GM23338 (cell line): Measurements from ENCODE around the gene CHST6. TPM values are rescaled to one million over a fixed set of nuclear protein-coding genes. Genes with fewer than 3 reads are reported as not detected.

Source experiments
- ATAC-seq: fragments of 200-7000 bp; cut with Tn5 transposase; 3 replicates; pipeline ENCODE4 v1.9.1; 2020
- DNase-seq: peaks from one replicate; pipeline ENCODE4 v3.0.0-alpha.2; 2015; ENCODE audit warnings: low spot score
- H2AFZ ChIP-seq: fragments of 200-600 bp; sonication (generic); 2 replicates; pipeline ENCODE4 v1.8.0; 2016; ENCODE audit warnings: antibody characterized with exemption, mild to moderate bottlenecking, moderate library complexity
- H3F3A ChIP-seq: fragments of 200-600 bp; sonication (generic); replicated peaks from 2 replicates; pipeline ENCODE4 v1.8.0; 2017; ENCODE audit warnings: antibody characterized with exemption, mixed run types, low read depth
- H3K27ac ChIP-seq: fragments of 200-600 bp; sonication (generic); 2 replicates; pipeline ENCODE4 v1.6.1; 2016; ENCODE audit warnings: low read depth
- H3K27me3 ChIP-seq: fragments of 200-600 bp; sonication (generic); 2 replicates; pipeline ENCODE4 v1.8.0; 2016; ENCODE audit warnings: mild to moderate bottlenecking, mixed run types, moderate library complexity; ENCODE audit not compliant: insufficient read depth
- H3K36me3 ChIP-seq: fragments of 200-600 bp; sonication (generic); 2 replicates; pipeline ENCODE4 v1.8.0; 2016; ENCODE audit warnings: mild to moderate bottlenecking; ENCODE audit not compliant: insufficient read depth
- H3K4me1 ChIP-seq: fragments of 200-600 bp; sonication (generic); 2 replicates; pipeline ENCODE4 v1.8.0; 2016; ENCODE audit warnings: mild to moderate bottlenecking, moderate library complexity; ENCODE audit not compliant: insufficient read depth
- H3K4me2 ChIP-seq: fragments of 200-600 bp; sonication (generic); 2 replicates; pipeline ENCODE4 v1.7.1; 2017; ENCODE audit warnings: mixed run types
- H3K4me3 ChIP-seq: fragments of 200-600 bp; sonication (generic); 2 replicates; pipeline ENCODE4 v1.6.1; 2016; ENCODE audit warnings: mixed run types
- H3K79me2 ChIP-seq: fragments of 200-600 bp; sonication (generic); replicated peaks from 2 replicates; pipeline ENCODE4 v1.8.0; 2017; ENCODE audit warnings: mild to moderate bottlenecking; ENCODE audit not compliant: insufficient read depth
- H3K9me2 ChIP-seq: fragments of 200-600 bp; sonication (generic); 2 replicates; pipeline ENCODE4 v1.8.0; 2017; ENCODE audit not compliant: insufficient read depth
- H4K20me1 ChIP-seq: fragments of 200-600 bp; sonication (generic); replicated peaks from 2 replicates; pipeline ENCODE4 v1.8.0; 2017; ENCODE audit warnings: mild to moderate bottlenecking; ENCODE audit not compliant: insufficient read depth
- H3K27ac Mint-ChIP-seq: 2 replicates; pipeline ENCODE4 v1.8.0; 2020; ENCODE audit warnings: inconsistent platforms, mild to moderate bottlenecking, moderate library complexity, mixed read lengths
- H3K27me3 Mint-ChIP-seq: 3 replicates; pipeline ENCODE4 v1.8.0; 2022; ENCODE audit warnings: low read depth, mild to moderate bottlenecking, moderate library complexity, mixed read lengths, inconsistent platforms; ENCODE audit not compliant: insufficient read depth, poor library complexity
- H3K36me3 Mint-ChIP-seq: 3 replicates; pipeline ENCODE4 v1.8.0; 2021; ENCODE audit warnings: low read depth, mild to moderate bottlenecking, inconsistent platforms, moderate library complexity, mixed read lengths
- H3K4me1 Mint-ChIP-seq: 3 replicates; pipeline ENCODE4 v1.8.0; 2020; ENCODE audit warnings: mild to moderate bottlenecking, inconsistent platforms, mixed read lengths
- H3K4me3 Mint-ChIP-seq: 3 replicates; pipeline ENCODE4 v1.8.0; 2021; ENCODE audit warnings: moderate library complexity, mild to moderate bottlenecking, inconsistent platforms, mixed read lengths
- H3K9me3 Mint-ChIP-seq: 3 replicates; pipeline ENCODE4 v1.8.0; 2020; ENCODE audit warnings: moderate library complexity, mild to moderate bottlenecking, inconsistent platforms, mixed read lengths
- CREB1 ChIP-seq: fragments of 250-450 bp; sonication (Bioruptor Pico); IDR thresholded peaks from 2 replicates; pipeline ENCODE4 v1.5.0; 2020; ENCODE audit warnings: low read depth, mild to moderate bottlenecking, moderate library complexity
- EZH2 ChIP-seq: fragments of 200-600 bp; sonication (generic); IDR thresholded peaks from one replicate; pipeline ENCODE4 v1.8.0; 2017; ENCODE audit warnings: antibody characterized with exemption, mild to moderate bottlenecking, low read depth; ENCODE audit not compliant: unreplicated experiment
- EZH2phosphoT487 ChIP-seq: fragments of 200-600 bp; sonication (generic); IDR thresholded peaks from one replicate; pipeline ENCODE4 v1.8.1; 2018; ENCODE audit warnings: antibody characterized with exemption; ENCODE audit not compliant: unreplicated experiment
- JUNB ChIP-seq: IDR thresholded peaks from one replicate; pipeline ENCODE4 v1.6.1; 2016; ENCODE audit warnings: antibody characterized with exemption; ENCODE audit not compliant: unreplicated experiment
- NANOG ChIP-seq: IDR thresholded peaks from 2 replicates; pipeline ENCODE4 v1.6.1; 2016; ENCODE audit warnings: antibody characterized with exemption, borderline replicate concordance
- POLR2AphosphoS5 ChIP-seq: IDR thresholded peaks from 2 replicates; pipeline ENCODE4 v1.6.1; 2016; ENCODE audit warnings: antibody characterized with exemption, low read depth
- STAT1 ChIP-seq: IDR thresholded peaks from one replicate; pipeline ENCODE4 v1.6.1; 2016; ENCODE audit warnings: antibody characterized with exemption; ENCODE audit not compliant: unreplicated experiment
- ZNF114 ChIP-seq: fragments of 250-450 bp; sonication (Bioruptor Pico); IDR thresholded peaks from 2 replicates; pipeline ENCODE4 v1.5.0; 2020; ENCODE audit warnings: mild to moderate bottlenecking, moderate library complexity
- ZNF331 ChIP-seq: fragments of 250-450 bp; sonication (Bioruptor Pico); IDR thresholded peaks from 2 replicates; pipeline ENCODE4 v1.5.0; 2020; ENCODE audit warnings: low read depth, mild to moderate bottlenecking, moderate library complexity
- polyA plus RNA-seq: library from polyadenylated mRNA; unstranded; fragments of >200 nt; fragmentation: Nextera tagmentation; extraction: Ambion mirVana; gene quantifications from 2 replicates; pipeline ENCODE4 v1.2.1, GENCODE V29; 2016
- total RNA-seq: library from RNA; depleted of rRNA; stranded (reverse); fragments of >200 nt; shearing (Covaris generic); gene quantifications from 2 replicates; pipeline ENCODE4 v1.2.3, GENCODE V29; 2014
- TF ChIP-seq, protein P1 (sequence below): IDR thresholded peaks from 2 replicates; pipeline ENCODE4 v1.6.1; 2016; ENCODE audit warnings: antibody characterized with exemption
- TF ChIP-seq, protein P2 (sequence below): IDR thresholded peaks from one replicate; pipeline ENCODE4 v1.6.1; 2018; ENCODE audit warnings: antibody characterized with exemption; ENCODE audit not compliant: unreplicated experiment
- TF ChIP-seq, protein P3 (sequence below): fragments of 250-450 bp; sonication (Bioruptor Pico); IDR thresholded peaks from 2 replicates; pipeline ENCODE4 v1.5.0; 2020; ENCODE audit warnings: mild to moderate bottlenecking, moderate library complexity
- TF ChIP-seq, protein P4 (sequence below), 2 experiments: fragments of 200-600 bp in 1 of 2; sonication (generic) in 1 of 2; conservative IDR thresholded peaks; 2 replicates each; pipeline versions ENCODE4 v1.5.1 to v1.6.1; 2016 to 2017; ENCODE audit warnings: antibody characterized with exemption in 2 of 2, low read depth in 2 of 2, mild to moderate bottlenecking in 2 of 2, moderate library complexity in 1 of 2

The CHST6 gene
- total and polyA plus RNA-seq, 2 experiments from 2014 or later: 2.7 to 22.2 TPM

DNA sequence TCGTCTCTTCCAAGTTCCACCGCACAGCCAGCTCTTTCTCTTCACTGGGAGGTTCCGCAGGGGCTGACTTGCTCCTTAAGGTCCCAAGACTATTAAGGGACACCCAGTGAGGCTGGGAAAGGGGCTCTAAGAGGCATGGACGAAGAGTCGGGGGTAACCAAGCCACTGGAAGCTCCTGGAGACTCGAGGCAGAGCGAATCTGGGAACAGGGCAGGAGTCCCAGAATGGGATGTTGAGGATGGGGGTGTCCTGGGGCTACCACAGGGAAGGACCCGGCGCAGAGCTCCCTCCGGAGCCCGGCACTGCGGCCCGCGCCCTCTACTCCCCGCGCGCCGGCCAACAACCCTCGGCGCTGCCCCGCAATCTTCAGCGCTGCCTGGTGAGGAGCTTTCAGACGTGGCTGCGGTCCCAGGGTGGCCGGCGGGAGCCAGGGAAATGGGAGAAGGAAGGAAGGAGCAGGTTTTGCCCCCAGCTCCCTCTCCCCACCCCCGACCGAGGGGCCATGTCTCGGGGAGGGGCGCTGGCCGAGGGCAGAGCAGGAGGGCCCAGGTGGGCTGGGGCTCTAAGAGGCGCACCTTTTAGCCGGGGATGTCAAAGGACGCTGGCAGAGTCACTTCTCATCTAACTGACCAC is 40.1 kb upstream of the CHST6 start:
- peak; percentile 62 for DNase-seq
- H3K4me3 Mint-ChIP-seq: no peak overlapping the region

More for the DNA sequence above, 40.1 kb upstream of the CHST6 start:
- H3K9me2 ChIP-seq: no peaks in the 10 kb centered on the region
- H3K27ac Mint-ChIP-seq: no peak overlapping the region
- peak; percentile 86 for ATAC-seq
- 0 out of 2 replicates have a peak, but pooled peaks cover 5% of the 10 kb centered on the region for H3K4me1 ChIP-seq
- H3K4me1 Mint-ChIP-seq: peaks cover 9% of the 10 kb centered on the region; the same call in 1 of the 3 replicates
- TF ChIP-seq, protein P1, sequence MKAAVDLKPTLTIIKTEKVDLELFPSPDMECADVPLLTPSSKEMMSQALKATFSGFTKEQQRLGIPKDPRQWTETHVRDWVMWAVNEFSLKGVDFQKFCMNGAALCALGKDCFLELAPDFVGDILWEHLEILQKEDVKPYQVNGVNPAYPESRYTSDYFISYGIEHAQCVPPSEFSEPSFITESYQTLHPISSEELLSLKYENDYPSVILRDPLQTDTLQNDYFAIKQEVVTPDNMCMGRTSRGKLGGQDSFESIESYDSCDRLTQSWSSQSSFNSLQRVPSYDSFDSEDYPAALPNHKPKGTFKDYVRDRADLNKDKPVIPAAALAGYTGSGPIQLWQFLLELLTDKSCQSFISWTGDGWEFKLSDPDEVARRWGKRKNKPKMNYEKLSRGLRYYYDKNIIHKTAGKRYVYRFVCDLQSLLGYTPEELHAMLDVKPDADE: no peak
- TF ChIP-seq CREB1 (CRISPR knock-in tag) (no peak), ZNF331 (CRISPR knock-in tag) (no peak), STAT1 (no peak), EZH2phosphoT487 (no peak), ZNF114 (CRISPR knock-in tag) (no peak), NANOG (no peak), JUNB (no peak), POLR2AphosphoS5 (no peak), EZH2 (no peak)
- TF ChIP-seq, protein P2, sequence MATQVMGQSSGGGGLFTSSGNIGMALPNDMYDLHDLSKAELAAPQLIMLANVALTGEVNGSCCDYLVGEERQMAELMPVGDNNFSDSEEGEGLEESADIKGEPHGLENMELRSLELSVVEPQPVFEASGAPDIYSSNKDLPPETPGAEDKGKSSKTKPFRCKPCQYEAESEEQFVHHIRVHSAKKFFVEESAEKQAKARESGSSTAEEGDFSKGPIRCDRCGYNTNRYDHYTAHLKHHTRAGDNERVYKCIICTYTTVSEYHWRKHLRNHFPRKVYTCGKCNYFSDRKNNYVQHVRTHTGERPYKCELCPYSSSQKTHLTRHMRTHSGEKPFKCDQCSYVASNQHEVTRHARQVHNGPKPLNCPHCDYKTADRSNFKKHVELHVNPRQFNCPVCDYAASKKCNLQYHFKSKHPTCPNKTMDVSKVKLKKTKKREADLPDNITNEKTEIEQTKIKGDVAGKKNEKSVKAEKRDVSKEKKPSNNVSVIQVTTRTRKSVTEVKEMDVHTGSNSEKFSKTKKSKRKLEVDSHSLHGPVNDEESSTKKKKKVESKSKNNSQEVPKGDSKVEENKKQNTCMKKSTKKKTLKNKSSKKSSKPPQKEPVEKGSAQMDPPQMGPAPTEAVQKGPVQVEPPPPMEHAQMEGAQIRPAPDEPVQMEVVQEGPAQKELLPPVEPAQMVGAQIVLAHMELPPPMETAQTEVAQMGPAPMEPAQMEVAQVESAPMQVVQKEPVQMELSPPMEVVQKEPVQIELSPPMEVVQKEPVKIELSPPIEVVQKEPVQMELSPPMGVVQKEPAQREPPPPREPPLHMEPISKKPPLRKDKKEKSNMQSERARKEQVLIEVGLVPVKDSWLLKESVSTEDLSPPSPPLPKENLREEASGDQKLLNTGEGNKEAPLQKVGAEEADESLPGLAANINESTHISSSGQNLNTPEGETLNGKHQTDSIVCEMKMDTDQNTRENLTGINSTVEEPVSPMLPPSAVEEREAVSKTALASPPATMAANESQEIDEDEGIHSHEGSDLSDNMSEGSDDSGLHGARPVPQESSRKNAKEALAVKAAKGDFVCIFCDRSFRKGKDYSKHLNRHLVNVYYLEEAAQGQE: no peak
- TF ChIP-seq, protein P3, sequence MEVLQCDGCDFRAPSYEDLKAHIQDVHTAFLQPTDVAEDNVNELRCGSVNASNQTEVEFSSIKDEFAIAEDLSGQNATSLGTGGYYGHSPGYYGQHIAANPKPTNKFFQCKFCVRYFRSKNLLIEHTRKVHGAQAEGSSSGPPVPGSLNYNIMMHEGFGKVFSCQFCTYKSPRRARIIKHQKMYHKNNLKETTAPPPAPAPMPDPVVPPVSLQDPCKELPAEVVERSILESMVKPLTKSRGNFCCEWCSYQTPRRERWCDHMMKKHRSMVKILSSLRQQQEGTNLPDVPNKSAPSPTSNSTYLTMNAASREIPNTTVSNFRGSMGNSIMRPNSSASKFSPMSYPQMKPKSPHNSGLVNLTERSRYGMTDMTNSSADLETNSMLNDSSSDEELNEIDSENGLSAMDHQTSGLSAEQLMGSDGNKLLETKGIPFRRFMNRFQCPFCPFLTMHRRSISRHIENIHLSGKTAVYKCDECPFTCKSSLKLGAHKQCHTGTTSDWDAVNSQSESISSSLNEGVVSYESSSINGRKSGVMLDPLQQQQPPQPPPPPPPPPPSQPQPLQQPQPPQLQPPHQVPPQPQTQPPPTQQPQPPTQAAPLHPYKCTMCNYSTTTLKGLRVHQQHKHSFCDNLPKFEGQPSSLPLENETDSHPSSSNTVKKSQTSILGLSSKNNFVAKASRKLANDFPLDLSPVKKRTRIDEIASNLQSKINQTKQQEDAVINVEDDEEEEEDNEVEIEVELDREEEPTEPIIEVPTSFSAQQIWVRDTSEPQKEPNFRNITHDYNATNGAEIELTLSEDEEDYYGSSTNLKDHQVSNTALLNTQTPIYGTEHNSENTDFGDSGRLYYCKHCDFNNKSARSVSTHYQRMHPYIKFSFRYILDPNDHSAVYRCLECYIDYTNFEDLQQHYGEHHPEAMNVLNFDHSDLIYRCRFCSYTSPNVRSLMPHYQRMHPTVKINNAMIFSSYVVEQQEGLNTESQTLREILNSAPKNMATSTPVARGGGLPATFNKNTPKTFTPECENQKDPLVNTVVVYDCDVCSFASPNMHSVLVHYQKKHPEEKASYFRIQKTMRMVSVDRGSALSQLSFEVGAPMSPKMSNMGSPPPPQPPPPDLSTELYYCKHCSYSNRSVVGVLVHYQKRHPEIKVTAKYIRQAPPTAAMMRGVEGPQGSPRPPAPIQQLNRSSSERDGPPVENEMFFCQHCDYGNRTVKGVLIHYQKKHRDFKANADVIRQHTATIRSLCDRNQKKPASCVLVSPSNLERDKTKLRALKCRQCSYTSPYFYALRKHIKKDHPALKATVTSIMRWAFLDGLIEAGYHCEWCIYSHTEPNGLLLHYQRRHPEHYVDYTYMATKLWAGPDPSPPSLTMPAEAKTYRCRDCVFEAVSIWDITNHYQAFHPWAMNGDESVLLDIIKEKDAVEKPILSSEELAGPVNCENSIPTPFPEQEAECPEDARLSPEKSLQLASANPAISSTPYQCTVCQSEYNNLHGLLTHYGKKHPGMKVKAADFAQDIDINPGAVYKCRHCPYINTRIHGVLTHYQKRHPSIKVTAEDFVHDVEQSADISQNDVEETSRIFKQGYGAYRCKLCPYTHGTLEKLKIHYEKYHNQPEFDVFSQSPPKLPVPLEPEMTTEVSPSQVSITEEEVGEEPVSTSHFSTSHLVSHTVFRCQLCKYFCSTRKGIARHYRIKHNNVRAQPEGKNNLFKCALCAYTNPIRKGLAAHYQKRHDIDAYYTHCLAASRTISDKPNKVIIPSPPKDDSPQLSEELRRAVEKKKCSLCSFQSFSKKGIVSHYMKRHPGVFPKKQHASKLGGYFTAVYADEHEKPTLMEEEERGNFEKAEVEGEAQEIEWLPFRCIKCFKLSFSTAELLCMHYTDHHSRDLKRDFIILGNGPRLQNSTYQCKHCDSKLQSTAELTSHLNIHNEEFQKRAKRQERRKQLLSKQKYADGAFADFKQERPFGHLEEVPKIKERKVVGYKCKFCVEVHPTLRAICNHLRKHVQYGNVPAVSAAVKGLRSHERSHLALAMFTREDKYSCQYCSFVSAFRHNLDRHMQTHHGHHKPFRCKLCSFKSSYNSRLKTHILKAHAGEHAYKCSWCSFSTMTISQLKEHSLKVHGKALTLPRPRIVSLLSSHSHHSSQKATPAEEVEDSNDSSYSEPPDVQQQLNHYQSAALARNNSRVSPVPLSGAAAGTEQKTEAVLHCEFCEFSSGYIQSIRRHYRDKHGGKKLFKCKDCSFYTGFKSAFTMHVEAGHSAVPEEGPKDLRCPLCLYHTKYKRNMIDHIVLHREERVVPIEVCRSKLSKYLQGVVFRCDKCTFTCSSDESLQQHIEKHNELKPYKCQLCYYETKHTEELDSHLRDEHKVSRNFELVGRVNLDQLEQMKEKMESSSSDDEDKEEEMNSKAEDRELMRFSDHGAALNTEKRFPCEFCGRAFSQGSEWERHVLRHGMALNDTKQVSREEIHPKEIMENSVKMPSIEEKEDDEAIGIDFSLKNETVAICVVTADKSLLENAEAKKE (CRISPR knock-in tag): no peak
- TF ChIP-seq, protein P4, sequence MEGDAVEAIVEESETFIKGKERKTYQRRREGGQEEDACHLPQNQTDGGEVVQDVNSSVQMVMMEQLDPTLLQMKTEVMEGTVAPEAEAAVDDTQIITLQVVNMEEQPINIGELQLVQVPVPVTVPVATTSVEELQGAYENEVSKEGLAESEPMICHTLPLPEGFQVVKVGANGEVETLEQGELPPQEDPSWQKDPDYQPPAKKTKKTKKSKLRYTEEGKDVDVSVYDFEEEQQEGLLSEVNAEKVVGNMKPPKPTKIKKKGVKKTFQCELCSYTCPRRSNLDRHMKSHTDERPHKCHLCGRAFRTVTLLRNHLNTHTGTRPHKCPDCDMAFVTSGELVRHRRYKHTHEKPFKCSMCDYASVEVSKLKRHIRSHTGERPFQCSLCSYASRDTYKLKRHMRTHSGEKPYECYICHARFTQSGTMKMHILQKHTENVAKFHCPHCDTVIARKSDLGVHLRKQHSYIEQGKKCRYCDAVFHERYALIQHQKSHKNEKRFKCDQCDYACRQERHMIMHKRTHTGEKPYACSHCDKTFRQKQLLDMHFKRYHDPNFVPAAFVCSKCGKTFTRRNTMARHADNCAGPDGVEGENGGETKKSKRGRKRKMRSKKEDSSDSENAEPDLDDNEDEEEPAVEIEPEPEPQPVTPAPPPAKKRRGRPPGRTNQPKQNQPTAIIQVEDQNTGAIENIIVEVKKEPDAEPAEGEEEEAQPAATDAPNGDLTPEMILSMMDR (conservative IDR thresholded peaks at IDR 0.05; ENCODE audit: low read depth in 2 of 2): no peak
- no peak overlapping the region for H3K4me2 ChIP-seq
- peak overlapping the region; percentile 93 for H2AFZ ChIP-seq
- peak overlapping the region; percentile 28; the same call in 1 of the 2 replicates for H3K4me3 ChIP-seq
- H3K9me3 Mint-ChIP-seq: no peaks in the 10 kb centered on the region
- no peaks in the 10 kb centered on the region for H3K27me3 ChIP-seq
- no peak overlapping the region for H3K27ac ChIP-seq
- H3K36me3 ChIP-seq: no peaks in the 10 kb centered on the region
- H3K36me3 Mint-ChIP-seq: no peaks in the 10 kb centered on the region
- no peaks in the 10 kb centered on the region for H3F3A ChIP-seq
- no peaks in the 10 kb centered on the region for H3K79me2 ChIP-seq
- H4K20me1 ChIP-seq: no peaks in the 10 kb centered on the region
- H3K27me3 Mint-ChIP-seq: peaks cover 7% of the 10 kb centered on the region
